Retinal pigment epithelial cell (primary cell): Measurements from ENCODE around the gene TAF4B.

ENCODE experiments used
- DNase-seq: peaks from one replicate; pipeline ENCODE4 v3.0.0-alpha.2; 2010; ENCODE audit warnings: low read depth
- H3K4me3 ChIP-seq: 2 replicates; pipeline ENCODE4 v1.5.1; 2011; ENCODE audit warnings: mild to moderate bottlenecking, low read length, control low read depth, moderate library complexity
- CTCF ChIP-seq: conservative IDR thresholded peaks from 2 replicates; pipeline ENCODE4 v1.5.1; 2011; ENCODE audit warnings: low read depth, low read length, control low read depth, inconsistent platforms

TAF4B gene

DNA sequence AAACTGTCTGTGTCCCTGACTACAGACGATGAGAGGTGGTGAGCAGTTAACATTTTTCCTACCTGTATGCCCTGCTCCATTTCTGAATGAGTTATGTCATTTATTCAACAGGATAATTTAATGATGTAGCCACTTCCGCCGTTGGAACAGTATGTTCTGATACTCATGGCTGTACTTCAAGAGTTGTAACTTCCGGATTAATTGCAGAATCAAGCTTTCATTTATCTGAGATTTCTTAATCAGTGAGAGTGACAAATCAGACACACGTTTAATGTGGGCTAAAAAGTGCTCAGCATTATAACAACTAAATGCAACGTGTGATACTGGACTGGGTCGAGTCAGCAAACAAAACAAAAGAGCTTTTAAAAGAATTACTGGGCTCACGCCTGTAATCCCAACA is 214.4 kb downstream of the TAF4B start:
- no peak overlapping the region for H3K4me3 ChIP-seq
- DNase-seq, result no peak
- TF ChIP-seq CTCF, result no peak
